Cardiac septum (tissue), 1 donor: ENCODE measurements around the gene TASL. TPM values are rescaled to one million over a fixed set of nuclear protein-coding genes. Genes with fewer than 3 reads are reported as not detected.
"Not testable (repeated sequence)": the region's sequence is repeated elsewhere in the genome, so short reads cannot be mapped to it uniquely, and the experiment has no call there.

Experiments
- DNase-seq: peaks from one replicate; pipeline ENCODE4 v3.0.0-alpha.2; 2020; ENCODE audit warnings: low spot score
- intact Hi-C: fragments of 100-400 bp; cut with DNase I; formaldehyde crosslinking; loops from one replicate; pipeline ENCODE4 v1.14.0; 2022
- long read RNA-seq: library from polyadenylated mRNA; unstranded; transcript quantifications from one replicate; pipeline ENCODE4 v2.0.0, GENCODE V29; 2021
- total RNA-seq: library from RNA; stranded (reverse); fragmentation: NEBNext Ultra II Directional; extraction: Animal tissue kit (Norgen Biotek cat#: 25700); gene quantifications from one replicate; pipeline ENCODE4 v1.2.1, GENCODE V29; 2021
- donor health status: DM: no; HTN: no; CAD: no.

TASL gene
- 0.22 TPM for total RNA-seq
- long read RNA-seq, partial matches to known transcripts, result 0 of 1 reads
- long read RNA-seq, other reads (novel, unspliced or antisense), result 1 of 1 reads

- intact Hi-C loops, result no loop called here
- DNase-seq, result no peak
These were observed at the start of gene TASL for GRCh38 chrX:30577362-30577991. TSS of gene TASL (minus strand) at chrX:30577766. CDS start at chrX:30560355, 17,411 bp downstream.

GRCh38 chrX:30626402-30626801, 48.8 kb upstream of the TASL start:
- intact Hi-C loops, result no loop called here
- no peak for DNase-seq

GRCh38 chrX:30622361-30622760, 44.8 kb upstream of the TASL start:
- intact Hi-C loops, result no loop called here
- no peak for DNase-seq

- intact Hi-C loops, result no loop called here
- no peak for DNase-seq
These were observed 43.5 kb upstream of the TASL start for GRCh38 chrX:30620980-30621618.

- no peak for DNase-seq
- intact Hi-C loops, result no loop called here
These were observed 42.6 kb upstream of the TASL start for GRCh38 chrX:30620125-30620524.

- intact Hi-C loops, result no loop called here
- no peak for DNase-seq
These were observed 40.7 kb upstream of the TASL start for GRCh38 chrX:30618160-30618765.

- intact Hi-C loops, result no loop called here
- DNase-seq, result no peak
These were observed 37.7 kb upstream of the TASL start for GRCh38 chrX:30615229-30615628.

- no peak for DNase-seq
- intact Hi-C loops, result no loop called here
These were observed 36.2 kb upstream of the TASL start for GRCh38 chrX:30613721-30614120.

- DNase-seq, result no peak
- intact Hi-C loops, result no loop called here
These were observed 34.7 kb upstream of the TASL start for GRCh38 chrX:30612250-30612655.

GRCh38 chrX:30610026-30610425, 32.5 kb upstream of the TASL start:
- no peak for DNase-seq
- intact Hi-C loops, result no loop called here

GRCh38 chrX:30607155-30607554, 29.6 kb upstream of the TASL start:
- intact Hi-C loops, result no loop called here
- no peak for DNase-seq

- intact Hi-C loops, DNase-seq: not testable (repeated sequence)
These were observed 23.0 kb upstream of the TASL start for GRCh38 chrX:30600269-30601176.

- intact Hi-C loops, result no loop called here
- DNase-seq, result no peak
These were observed 19.8 kb upstream of the TASL start for GRCh38 chrX:30597216-30598012.

- no peak for DNase-seq
- intact Hi-C loops, result no loop called here
These were observed 16.1 kb upstream of the TASL start for GRCh38 chrX:30593440-30594200.

GRCh38 chrX:30592831-30593230, 15.3 kb upstream of the TASL start:
- no peak for DNase-seq
- intact Hi-C loops, result no loop called here

- intact Hi-C loops, result no loop called here
These were observed 12.8 kb upstream of the TASL start for GRCh38 chrX:30590368-30590767.

GRCh38 chrX:30589146-30589888, 11.8 kb upstream of the TASL start:
- no peak for DNase-seq
- intact Hi-C loops, result no loop called here

More at GRCh38 chrX:30590368-30590767, 12.8 kb upstream of the TASL start:
- DNase-seq, result no peak

- no peak for DNase-seq
- intact Hi-C loops, result no loop called here
These were observed 8.9 kb upstream of the TASL start for GRCh38 chrX:30586516-30586915.
